ENCODE measurements around the gene NPTN.

The NPTN gene

GRCh38 chr15:73631915-73632669 lies 1.1 kb downstream of the NPTN start:
- DNase-seq (ENCODE audit: low spot score) = no peak

- DNase-seq (ENCODE audit: low spot score) = no peak
These were observed 2.2 kb downstream of the NPTN start for GRCh38 chr15:73630921-73631362.

- no peak for DNase-seq (ENCODE audit: low spot score)
These were observed 3.3 kb downstream of the NPTN start for GRCh38 chr15:73629798-73630429.

- no peak for DNase-seq (ENCODE audit: low spot score)
These were observed 4.0 kb downstream of the NPTN start for GRCh38 chr15:73628976-73629797.

- no peak for DNase-seq (ENCODE audit: low spot score)
These were observed 5.1 kb downstream of the NPTN start for GRCh38 chr15:73628102-73628501.

- DNase-seq (ENCODE audit: low spot score) = no peak
These were observed 7.1 kb downstream of the NPTN start for GRCh38 chr15:73626072-73626471.

GRCh38 chr15:73624530-73624929 lies 8.7 kb downstream of the NPTN start:
- no peak for DNase-seq (ENCODE audit: low spot score)

GRCh38 chr15:73621286-73621826 lies 11.8 kb downstream of the NPTN start:
- DNase-seq (ENCODE audit: low spot score) = no peak

GRCh38 chr15:73620078-73620477 lies 13.1 kb downstream of the NPTN start:
- DNase-seq (ENCODE audit: low spot score) = no peak

GRCh38 chr15:73617913-73618312 lies 15.3 kb downstream of the NPTN start:
- no peak for DNase-seq (ENCODE audit: low spot score)

GRCh38 chr15:73617301-73617831 lies 15.8 kb downstream of the NPTN start:
- no peak for DNase-seq (ENCODE audit: low spot score)

GRCh38 chr15:73608941-73609340 lies 24.2 kb downstream of the NPTN start:
- DNase-seq (ENCODE audit: low spot score) = no peak

- DNase-seq (ENCODE audit: low spot score) = no peak
These were observed 24.7 kb downstream of the NPTN start for GRCh38 chr15:73608475-73608874.

- no peak for DNase-seq (ENCODE audit: low spot score)
These were observed 25.3 kb downstream of the NPTN start for GRCh38 chr15:73607843-73608242.

- no peak for DNase-seq (ENCODE audit: low spot score)
These were observed 25.8 kb downstream of the NPTN start for GRCh38 chr15:73607405-73607804.

- no peak for DNase-seq (ENCODE audit: low spot score)
These were observed 27.3 kb downstream of the NPTN start for GRCh38 chr15:73605759-73606436.

- no peak for DNase-seq (ENCODE audit: low spot score)
These were observed 28.7 kb downstream of the NPTN start for GRCh38 chr15:73604477-73604876.

GRCh38 chr15:73602992-73603391 lies 30.2 kb downstream of the NPTN start:
- DNase-seq (ENCODE audit: low spot score) = no peak

GRCh38 chr15:73602446-73602843 lies 30.7 kb downstream of the NPTN start:
- no peak for DNase-seq (ENCODE audit: low spot score)

GRCh38 chr15:73601451-73602445 lies 31.4 kb downstream of the NPTN start:
- no peak for DNase-seq (ENCODE audit: low spot score)
